ENCODE results near the gene CTBP2. TPM values are rescaled to one million over a fixed set of nuclear protein-coding genes. Genes with fewer than 3 reads are reported as not detected.
"Not testable (repeated sequence)": the region's sequence is repeated elsewhere in the genome, so short reads cannot be mapped to it uniquely, and the experiment has no call there.

Gene CTBP2
- total RNA-seq, 1 experiment from 2014 or later, result 191 TPM

GRCh38 chr10:125151170-125151552, 9.2 kb downstream of the CTBP2 start (continued):
- TF ChIP-seq ZNF425 (CRISPR knock-in tag; conservative IDR thresholded peaks at IDR 0.05) (no peak), KAT7 (CRISPR knock-in tag; IDR thresholded peaks at IDR 0.05; ENCODE audit: borderline replicate concordance) (no peak), JUN (CRISPR knock-in tag; IDR thresholded peaks at IDR 0.05) (no peak), HMGA2 (CRISPR knock-in tag; IDR thresholded peaks at IDR 0.05) (no peak), RORB (CRISPR knock-in tag; IDR thresholded peaks at IDR 0.05) (no peak)
- TF ChIP-seq, protein P1, sequence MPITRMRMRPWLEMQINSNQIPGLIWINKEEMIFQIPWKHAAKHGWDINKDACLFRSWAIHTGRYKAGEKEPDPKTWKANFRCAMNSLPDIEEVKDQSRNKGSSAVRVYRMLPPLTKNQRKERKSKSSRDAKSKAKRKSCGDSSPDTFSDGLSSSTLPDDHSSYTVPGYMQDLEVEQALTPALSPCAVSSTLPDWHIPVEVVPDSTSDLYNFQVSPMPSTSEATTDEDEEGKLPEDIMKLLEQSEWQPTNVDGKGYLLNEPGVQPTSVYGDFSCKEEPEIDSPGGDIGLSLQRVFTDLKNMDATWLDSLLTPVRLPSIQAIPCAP (CRISPR knock-in tag; IDR thresholded peaks at IDR 0.05), result peak; percentile 46; the same call in 1 of the 2 replicates

DNA sequence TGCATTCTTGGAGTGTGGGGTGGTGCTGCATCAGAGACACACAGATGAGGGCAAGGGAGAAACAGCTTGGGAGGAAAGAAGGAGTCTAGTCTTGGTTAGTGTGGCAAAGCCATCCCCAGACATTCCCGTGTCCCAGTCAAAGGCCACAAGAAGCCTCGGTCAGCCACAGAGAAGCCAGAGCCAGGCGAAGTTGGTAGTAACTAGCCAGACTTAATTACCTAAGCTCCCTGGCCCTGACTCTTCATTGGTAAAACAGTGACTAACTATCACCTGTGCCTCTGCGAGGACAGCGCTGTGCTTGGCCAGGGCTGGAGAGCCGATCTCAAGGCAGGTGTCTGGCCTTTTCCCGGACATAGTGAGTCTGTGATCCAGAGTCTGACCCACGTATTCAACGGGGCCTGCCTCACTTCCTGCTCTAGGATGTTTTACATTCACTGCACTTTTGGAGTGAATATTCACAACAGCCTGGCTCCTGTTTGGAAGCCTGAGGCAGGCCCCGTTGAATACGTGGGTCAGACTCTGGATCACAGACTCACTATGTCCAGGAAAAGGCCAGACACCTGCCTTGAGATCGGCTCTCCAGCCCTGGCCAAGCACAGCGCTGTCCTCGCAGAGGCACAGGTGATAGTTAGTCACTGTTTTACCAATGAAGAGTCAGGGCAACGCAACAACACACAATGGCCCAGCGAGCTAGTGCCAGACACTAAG, 9.8 kb downstream of the CTBP2 start:
- POLR2A ChIA-PET; H3K27me3 Mint-ChIP-seq (ENCODE audit: low read depth); ATAC-seq; H3K9me3 Mint-ChIP-seq; DNase-seq (ENCODE audit: low spot score): not testable (repeated sequence)
- H3K36me3 Mint-ChIP-seq, result peaks cover 26% of the 10 kb centered on the region
- CTCF ChIA-PET, result interaction anchor here (1.7 kb wide), 1 partner anchor 102 kb away, joined by 6 read pairs; no protein-coding TSS in a partner anchor
- peak overlapping the region; percentile 99 for H3K27ac Mint-ChIP-seq
- peaks cover 86% of the 10 kb centered on the region for H3K4me1 Mint-ChIP-seq
- peak overlapping the region; percentile 65 for H3K4me3 Mint-ChIP-seq

DNA sequence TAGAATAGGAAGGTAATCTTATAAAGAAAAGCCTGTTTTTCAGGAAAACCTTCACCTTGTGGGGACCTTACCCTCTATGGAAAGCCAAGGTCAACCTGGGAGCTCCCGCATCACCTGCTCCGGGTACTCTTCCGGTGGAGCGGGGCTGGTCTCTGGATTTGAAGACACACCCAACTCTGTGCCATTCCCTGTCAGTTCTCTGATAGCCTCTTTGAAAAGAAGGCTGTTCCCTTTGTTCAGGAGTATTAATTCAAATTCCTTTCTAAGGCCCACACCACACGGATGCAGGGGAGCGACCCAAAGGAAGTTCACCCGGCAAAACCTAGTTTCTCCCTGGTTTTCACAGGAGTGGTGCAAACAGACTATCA, 10.7 kb downstream of the CTBP2 start:
- Mint-ChIP-seq H3K4me1 (peaks cover 86% of the 10 kb centered on the region), H3K27ac (peak overlapping the region; percentile 99), H3K9me3 (no peaks in the 10 kb centered on the region), H3K4me3 (peak overlapping the region; percentile 59), H3K27me3 (ENCODE audit: low read depth) (no peaks in the 10 kb centered on the region), H3K36me3 (peaks cover 26% of the 10 kb centered on the region)
- no peak for ATAC-seq
- ChIA-PET POLR2A (interaction anchor here (1.8 kb wide), 1 partner anchor 12 kb away, joined by 4 read pairs; no protein-coding TSS in a partner anchor), CTCF (interaction anchor here (1.4 to 1.7 kb wide), 3 partner anchors 13 to 157 kb away, joined by 5 to 6 read pairs (median 5); no protein-coding TSS in a partner anchor)
- no peak for DNase-seq (ENCODE audit: low spot score)
- no peak for TF ChIP-seq MAX (CRISPR knock-in tag; IDR thresholded peaks at IDR 0.05)
- TF ChIP-seq HMGA2 (CRISPR knock-in tag; IDR thresholded peaks at IDR 0.05), result no peak
- no peak for TF ChIP-seq TEAD1 (CRISPR knock-in tag; IDR thresholded peaks at IDR 0.05)
- TF ChIP-seq NR1H2 (CRISPR knock-in tag; IDR thresholded peaks at IDR 0.05), result no peak
- TF ChIP-seq ESRRA (CRISPR knock-in tag; IDR thresholded peaks at IDR 0.05; ENCODE audit: borderline replicate concordance), result no peak
- no peak for TF ChIP-seq ZNF138 (CRISPR knock-in tag; conservative IDR thresholded peaks at IDR 0.05)
- no peak for TF ChIP-seq ZNF532 (CRISPR knock-in tag; IDR thresholded peaks at IDR 0.05; ENCODE audit: borderline replicate concordance)
- TF ChIP-seq FOXP1 (CRISPR knock-in tag; IDR thresholded peaks at IDR 0.05; ENCODE audit: borderline replicate concordance), result no peak
- TF ChIP-seq AR (CRISPR knock-in tag; IDR thresholded peaks at IDR 0.05), result no peak
- TF ChIP-seq, protein P2, sequence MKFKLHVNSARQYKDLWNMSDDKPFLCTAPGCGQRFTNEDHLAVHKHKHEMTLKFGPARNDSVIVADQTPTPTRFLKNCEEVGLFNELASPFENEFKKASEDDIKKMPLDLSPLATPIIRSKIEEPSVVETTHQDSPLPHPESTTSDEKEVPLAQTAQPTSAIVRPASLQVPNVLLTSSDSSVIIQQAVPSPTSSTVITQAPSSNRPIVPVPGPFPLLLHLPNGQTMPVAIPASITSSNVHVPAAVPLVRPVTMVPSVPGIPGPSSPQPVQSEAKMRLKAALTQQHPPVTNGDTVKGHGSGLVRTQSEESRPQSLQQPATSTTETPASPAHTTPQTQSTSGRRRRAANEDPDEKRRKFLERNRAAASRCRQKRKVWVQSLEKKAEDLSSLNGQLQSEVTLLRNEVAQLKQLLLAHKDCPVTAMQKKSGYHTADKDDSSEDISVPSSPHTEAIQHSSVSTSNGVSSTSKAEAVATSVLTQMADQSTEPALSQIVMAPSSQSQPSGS (CRISPR knock-in tag; IDR thresholded peaks at IDR 0.05; ENCODE audit: borderline replicate concordance, low read depth), result no peak

All from WTC11 (cell line).